CD4-positive, alpha-beta T cell treated with Interleukin-10 for 1 hour (primary cell): Measurements from ENCODE around the gene SLC4A11.
"Not testable (repeated sequence)": the region's sequence is repeated elsewhere in the genome, so short reads cannot be mapped to it uniquely, and the experiment has no call there.

ENCODE experiments used
- DNase-seq: peaks from one replicate; pipeline ENCODE4 v3.0.0-alpha.2; 2020

Gene SLC4A11

DNA sequence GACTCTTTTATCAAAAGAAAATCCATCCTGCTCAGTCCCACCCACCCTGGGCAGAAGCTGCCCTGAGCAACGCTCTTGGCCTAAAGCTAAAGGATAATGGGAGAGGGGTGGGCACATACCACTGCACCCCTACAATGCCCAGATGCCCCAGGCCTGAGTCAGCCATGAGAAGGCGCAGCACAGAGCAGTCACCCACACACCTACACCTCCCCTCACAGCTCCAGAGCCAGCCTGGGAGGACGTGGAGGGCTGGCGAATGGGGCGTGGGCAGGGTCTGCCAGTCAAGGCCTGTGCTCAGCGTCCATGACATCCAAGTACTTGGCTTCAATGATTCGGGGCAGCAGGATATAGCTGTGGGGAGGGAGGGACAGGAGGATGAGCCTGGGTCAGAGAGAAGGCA lies 11.5 kb downstream of the SLC4A11 start:
- no peak for DNase-seq

DNA sequence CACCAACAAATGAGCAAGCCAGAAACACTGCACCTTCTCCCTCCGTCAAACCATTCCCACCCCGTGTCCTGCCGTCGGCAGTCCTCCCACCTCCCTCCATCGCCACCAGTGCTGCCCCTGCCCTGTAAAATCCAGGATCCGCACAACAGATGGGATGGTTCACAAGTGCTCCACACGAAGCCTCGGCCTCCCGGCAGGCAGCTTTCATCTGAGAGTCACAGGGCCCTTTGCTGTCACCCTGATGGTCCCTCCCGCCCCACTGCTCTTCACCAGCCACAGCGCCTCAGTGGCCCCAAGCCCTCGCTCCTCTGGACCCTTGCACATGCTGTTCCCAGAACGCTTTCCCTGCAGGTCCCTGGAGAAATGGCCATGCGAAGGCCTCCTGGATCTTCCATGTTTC lies 12.1 kb downstream of the SLC4A11 start:
- no peak for DNase-seq

DNA sequence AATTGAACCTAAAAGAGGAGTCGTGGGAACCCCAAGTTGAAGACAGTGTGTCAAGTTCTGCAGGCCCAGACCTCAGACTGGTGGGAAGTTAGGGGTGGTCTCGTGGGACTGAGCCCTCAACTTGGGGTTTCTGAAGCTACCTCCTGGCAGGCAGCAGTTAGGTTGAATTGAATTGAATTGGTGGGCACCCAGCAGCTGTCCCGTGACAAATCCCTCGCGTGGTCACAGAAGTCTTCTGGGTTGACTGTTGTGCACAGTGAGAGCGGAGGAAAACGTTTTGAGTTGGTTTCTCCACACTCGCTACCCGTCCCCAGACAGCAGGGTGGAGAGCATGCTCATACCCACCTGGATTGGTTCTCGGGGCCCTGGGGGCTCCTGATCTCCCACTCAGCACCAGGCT lies 12.9 kb downstream of the SLC4A11 start:
- no peak for DNase-seq

DNA sequence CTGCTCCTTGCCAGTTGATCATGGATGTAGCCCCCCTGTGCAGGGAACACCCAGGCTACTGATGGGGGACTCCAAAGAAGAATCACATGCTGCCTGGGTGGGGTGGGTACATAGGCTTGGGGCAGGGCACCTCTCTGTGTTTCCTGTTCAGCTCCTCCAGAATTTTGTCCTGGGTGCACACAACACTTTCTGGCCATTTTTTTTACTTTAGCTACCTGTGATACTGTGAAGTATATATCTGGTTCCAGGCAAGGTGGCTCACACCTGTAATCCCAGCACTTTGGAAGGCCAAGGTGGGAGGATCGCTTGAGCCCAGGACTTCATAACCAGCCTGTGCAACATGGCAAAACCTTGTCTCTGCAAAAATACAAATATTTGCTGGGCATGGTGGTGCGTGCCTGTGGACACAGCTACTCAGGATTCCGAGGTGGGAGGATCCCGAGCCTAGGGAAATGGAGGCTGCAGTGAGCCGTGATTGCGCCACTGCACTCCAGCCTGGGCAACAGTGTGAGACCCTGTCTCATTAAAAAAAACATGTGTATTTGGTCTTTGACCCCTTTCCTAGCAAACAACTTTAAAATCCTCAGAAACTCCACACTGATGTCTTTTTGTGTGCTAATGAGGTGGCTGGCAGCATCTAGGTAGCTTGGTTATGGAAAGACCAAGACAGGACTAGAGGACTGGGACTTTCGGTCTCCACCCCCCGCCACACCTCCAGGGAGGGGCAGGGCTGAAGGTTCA lies 14.1 kb downstream of the SLC4A11 start:
- DNase-seq, result no peak

DNA sequence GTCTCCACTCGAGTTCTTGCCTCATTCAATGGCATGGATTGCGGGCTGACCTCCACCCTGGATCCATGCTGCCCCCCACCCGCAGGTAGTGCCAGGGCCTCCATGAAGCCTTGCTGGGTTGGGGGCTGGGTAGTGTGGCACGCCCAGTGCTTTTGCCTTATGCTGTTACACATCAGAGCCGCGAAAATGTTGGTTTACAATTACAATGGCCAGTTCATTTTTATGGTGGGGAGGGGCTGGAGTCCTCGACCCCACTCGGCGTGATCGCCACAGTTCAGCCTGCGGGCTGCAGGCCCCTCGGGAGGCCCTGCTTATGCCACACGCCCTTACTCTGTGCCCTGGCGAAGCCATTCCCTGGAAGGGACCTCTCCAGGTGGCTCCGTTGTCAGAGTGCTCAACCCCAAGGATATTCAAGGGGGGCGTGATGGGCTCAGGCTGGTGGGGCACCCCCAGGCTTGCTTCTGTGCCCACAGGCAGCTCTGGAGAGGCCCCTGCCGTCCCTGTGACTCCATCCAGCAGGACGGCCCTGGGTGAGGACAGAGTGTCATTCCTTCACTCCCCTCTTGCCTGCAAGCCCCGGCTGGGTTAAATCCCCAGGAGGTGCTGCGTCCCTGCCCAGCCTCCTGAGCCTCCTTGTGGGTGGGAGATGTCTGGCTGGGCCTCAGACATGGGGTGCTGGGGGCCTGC lies 14.9 kb downstream of the SLC4A11 start:
- no peak for DNase-seq

DNA sequence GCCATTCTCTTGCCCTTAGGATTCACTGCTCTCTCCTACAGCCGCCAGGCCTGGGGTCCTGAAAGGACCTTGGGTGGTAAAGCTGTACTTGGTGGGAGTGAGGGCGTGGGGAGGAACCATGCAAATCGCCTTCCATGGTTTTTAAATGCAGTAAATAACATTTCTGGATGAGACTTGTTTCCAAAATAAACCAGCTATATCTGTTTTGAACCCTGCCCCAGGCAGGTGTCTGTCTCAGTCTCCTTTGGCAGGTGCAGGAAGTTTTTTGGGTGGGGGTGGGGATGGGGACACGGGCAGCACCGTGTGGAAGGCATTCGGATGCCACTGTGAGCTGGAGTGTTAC lies 15.4 kb downstream of the SLC4A11 start:
- no peak for DNase-seq

DNA sequence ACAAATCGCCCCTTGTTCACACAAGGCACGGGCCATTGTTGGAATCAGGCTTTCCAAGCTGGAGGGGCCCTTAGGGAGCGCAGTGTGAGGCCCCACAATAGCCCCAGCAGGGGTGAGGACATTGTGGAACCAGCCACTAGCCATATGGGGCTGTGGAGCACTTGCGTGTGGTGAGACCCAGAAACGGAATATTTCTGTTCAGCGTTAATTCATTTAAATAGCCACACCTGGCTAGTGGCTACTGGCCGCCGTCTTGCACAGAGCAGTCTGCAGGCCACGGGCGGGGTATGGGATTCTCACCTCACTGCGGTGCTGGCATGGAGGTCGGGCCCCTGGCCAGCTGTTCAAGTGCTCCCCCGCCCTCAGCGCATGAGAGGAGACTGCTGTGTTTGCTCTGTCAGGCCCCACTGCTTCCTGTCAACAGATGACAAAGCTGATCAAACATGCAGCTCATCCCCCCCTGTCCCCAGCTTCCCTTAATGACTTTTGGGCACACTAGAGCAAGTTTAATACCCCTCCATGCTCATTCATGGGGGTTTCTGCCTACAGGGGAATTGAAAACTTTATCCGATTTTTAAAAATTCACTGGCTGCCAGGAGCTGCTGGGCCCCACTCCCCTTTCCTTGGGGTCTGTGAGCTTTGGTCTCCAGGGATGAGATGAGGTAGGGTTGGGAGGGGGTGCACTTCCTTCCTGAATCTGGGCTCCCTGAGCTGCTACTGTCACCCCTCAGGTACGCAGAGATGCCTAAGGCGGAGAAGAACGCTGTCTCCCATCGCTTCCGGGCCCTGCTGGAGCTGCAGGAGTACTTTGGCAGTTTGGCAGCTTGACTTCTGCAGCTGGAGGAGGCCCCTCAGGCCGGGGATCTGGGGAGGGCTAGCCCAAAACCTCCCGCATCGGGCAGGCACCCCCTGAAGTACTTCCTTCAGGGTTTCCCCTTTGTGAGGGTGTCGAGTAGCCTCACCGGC lies 16.1 kb downstream of the SLC4A11 start:
- DNase-seq, result peak; percentile 16

DNA sequence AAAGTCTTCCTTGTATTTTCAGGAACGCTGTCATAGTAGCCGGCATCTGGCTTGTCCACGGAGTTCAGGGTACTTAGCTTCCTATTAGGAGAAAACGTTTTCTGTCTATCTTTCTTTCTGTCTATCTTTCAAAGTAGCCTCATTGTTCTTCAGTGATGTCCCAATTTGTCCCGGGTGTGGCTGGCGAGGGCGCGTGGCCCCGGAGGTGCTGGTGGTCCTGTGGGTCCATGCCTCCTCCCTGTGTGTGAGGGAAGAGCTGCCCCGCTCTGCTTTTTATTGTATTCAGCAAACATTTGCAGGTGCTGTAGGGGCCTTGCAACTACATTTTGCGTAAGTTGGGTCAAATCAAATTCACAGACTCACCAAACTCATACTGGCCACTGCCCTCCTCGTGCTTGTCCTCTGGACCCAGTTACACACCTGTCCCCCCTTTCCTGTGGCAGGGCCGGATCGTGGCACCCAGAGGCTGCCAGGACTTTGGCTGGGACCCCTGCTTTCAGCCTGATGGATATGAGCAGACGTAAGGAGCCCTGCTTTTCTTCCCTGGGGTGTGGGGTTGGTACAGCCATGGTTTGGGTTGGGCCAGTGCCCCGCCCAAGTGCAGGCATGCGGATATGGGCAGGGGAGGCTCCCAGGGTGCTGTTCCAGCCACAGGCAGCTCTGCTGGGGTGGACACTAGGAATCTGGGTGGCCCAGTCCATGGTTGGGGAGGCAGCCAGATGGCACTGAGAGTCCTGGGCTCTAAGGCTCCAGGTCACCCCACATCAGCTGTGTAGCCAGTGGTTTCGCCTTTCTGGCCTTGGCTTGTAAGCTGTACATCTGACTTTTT lies 17.4 kb downstream of the SLC4A11 start:
- no peak for DNase-seq

DNA sequence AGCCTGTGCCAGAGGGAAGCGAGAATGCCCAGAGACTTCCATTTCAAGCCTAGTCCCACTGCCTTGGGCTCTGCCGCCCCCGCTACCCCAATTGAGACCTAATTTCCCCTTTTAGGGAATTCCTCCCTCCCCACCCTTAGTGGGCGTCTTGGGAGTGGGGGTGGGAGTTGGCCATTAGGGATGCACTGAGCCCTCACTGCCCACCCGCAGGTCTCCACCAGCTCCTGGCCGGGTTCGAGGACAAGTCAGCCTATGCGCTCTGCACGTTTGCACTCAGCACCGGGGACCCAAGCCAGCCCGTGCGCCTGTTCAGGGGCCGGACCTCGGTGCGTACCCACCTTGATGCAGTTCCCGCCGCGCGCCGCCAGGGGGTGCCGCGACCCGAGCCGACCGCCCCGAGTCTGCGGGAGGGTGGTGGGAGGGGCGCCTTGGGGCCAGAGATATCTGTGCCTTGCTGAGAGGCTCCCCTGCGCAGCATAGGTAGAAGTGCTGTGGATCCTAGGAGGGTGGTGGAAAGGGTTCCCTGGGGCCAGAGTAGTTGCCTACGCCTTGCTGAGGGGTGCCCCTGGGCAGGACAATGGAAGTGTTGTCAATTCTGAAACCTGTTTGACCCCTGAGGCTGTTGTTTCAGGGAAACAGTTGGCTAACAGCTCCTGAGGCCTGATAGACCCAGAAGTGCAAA lies 20.5 kb downstream of the SLC4A11 start:
- peak; percentile 77 for DNase-seq

DNA sequence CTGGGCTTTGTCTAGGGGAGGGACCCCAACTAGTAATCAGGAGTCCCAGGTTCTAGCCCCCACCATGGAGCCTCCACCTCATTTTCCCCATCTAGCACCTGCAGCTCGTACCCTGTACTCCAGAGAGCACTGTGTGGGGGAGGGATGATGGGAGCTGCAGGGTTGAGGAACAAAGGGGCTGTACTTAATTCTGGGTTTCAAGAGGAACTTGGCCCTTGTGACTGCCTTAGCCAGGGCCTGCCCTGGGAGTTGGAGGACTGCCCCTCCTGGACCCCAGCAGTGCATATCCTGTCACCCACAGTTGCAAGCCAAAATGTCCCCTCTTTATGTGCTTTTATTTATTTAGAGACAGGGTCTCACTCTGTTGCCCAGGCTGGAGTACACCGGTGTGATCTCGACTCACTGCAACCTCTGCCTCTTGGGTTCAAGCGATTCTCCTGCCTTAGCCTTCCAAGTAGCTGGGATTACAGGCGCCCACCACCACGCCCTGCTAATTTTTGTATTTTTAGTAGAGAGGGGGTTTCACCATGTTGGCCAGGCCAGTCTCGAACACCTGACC lies 23.6 kb downstream of the SLC4A11 start:
- DNase-seq, result not testable (repeated sequence)

DNA sequence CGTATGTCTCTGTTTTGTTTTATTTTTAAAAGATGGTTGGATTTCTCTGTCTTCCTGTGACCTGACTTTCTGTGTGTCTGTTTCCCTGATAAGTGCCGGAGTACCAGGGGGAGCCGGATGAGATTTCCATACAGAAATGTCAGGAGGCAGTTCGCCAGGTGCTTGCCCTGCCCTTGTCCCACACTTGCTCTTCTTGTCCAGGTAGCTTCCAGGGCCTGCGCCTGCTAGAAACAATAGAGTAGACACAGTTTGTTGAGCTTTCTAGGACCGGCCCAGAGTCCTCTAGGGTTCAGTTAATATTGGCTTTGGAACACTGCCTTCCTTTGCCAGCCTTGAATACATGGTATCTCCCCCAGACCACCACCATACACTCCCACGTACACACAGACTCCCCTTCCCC lies 25.8 kb downstream of the SLC4A11 start:
- DNase-seq, result no peak

DNA sequence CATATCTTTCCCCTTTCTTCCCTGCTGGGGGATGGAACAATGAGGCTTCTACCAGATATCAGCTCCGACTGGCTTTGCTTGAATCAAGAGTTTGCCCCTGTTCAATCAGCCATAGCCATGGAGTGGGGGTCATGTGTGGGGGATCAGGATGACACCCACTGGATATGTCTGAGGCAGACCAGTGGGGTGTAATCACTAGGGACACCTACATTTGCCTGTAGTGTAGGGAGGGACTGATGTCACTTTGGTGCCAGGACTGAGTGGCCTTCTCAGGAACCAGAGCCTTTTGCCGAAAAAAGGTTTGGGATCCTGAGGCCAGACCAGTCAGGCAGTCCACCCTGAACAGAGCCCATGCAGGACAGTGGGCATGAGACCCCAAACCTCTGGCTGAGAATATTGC lies 28.6 kb downstream of the SLC4A11 start:
- no peak for DNase-seq

DNA sequence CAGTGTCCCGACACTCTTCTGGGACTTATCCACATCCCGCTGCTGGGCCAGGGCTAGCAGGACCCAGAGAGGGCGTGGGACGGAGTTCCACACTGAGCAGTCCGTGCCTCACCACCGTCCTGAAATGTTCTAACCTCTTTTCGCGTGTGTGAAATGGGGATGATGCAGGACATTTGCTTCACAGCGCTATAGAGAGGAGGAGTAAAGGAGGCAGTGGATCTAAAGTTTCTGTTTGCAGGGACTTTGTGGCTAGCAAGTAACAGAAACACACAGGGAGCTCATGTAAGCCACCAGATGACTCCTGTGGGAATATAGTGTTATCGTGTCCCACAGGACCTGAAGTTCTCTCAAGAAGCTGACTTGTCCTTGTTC lies 29.1 kb downstream of the SLC4A11 start:
- no peak for DNase-seq

DNA sequence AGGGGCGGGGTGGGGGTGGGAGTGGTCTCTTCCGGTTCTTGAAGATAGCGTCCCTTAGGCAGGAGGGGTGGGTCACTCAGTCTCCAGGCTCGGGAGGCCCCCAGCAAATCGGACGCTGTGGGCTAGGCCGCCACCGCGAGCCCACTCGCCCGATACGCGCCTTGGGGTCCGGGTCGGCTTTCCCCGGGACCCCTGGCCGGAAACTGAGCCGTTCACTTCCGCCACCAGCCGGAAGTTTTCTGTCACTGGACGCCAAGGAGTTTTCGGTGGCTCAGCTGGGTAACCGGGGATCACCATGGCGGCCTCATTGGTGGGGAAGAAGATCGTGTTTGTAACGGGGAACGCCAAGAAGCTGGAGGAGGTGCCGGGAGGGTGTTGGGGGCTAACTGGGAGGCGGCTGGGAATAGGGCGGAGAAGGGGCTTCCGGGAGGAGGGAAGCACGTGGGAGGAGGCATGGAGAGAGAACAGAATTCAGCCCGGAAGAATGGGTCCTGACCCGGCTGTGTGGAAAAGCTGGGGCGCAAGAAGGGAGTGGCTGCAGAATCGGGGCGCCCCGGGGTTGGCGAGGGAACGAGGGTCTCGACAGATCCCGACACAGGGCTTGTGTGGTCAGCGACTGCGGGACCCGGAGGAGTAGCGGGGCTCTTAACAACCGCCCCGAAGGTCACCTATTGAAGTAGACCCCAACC lies 29.6 kb downstream of the SLC4A11 start, which contains the start of gene ITPA:
ITPA (plus strand) TSS at position 242 of the 689 bp plus-strand sequence; CDS start at position 296, 54 bp downstream.
- peak; percentile 69 for DNase-seq

DNA sequence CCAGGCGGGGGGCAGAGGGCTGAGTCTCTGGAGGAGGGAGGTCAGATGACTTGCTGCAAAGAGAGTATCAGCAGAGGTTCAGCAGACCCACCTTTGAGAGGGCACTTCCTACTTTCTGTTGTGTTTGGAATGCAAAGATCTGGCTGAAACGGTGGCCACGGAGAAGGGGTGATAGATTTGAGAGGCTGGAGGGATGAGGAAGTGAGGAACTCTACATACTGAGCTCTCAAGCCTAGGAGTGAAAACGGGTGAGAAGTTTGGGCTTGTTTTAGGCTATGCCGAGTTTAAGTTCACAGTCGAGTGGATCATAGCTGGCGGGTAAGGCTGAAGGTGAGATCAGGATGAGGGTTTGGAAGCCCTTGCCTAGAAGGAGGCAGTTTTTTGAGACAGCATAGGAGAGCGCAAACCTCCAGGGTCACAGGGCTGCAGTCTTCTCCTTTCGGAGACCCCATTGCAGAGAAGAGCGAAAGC lies 30.2 kb downstream of the SLC4A11 start:
- no peak for DNase-seq

DNA sequence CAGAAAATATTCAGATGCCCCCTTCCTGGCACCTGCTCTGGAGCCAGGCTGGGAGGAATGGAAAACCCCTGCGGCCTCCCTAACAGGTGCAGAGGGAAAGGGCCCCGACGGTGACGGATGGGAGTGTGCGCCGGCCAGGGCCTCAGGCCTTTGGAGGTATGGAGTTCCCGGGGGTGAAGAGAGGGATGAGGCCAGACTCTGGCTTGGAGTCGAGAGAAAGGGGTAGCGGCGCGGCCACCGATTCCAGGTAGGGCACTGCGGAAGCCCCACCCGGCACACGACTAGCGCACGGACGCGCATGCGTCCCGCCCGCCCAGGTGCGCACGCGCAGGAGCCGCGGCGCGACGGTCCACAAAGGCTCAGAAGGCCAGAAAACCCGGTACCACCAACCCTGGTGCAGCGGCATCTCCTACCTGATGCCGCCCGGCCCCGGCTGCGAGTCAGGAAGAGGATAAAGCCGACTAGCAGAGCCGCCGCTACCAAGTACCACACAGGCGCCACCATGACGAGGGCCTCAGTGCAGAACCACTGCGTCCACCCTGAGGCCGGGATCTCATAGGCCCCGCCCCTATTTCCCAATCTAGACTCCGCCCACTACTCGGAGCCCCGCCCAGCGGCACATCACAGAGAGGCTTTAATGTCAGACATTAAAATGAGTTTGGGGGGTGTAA lies 34.7 kb downstream of the SLC4A11 start, which contains the start of gene DDRGK1:
DDRGK1 (minus strand) TSS at position 559 of the 671 bp plus-strand sequence; CDS start at position 504, 55 bp downstream.
- peak; percentile 93 for DNase-seq

DNA sequence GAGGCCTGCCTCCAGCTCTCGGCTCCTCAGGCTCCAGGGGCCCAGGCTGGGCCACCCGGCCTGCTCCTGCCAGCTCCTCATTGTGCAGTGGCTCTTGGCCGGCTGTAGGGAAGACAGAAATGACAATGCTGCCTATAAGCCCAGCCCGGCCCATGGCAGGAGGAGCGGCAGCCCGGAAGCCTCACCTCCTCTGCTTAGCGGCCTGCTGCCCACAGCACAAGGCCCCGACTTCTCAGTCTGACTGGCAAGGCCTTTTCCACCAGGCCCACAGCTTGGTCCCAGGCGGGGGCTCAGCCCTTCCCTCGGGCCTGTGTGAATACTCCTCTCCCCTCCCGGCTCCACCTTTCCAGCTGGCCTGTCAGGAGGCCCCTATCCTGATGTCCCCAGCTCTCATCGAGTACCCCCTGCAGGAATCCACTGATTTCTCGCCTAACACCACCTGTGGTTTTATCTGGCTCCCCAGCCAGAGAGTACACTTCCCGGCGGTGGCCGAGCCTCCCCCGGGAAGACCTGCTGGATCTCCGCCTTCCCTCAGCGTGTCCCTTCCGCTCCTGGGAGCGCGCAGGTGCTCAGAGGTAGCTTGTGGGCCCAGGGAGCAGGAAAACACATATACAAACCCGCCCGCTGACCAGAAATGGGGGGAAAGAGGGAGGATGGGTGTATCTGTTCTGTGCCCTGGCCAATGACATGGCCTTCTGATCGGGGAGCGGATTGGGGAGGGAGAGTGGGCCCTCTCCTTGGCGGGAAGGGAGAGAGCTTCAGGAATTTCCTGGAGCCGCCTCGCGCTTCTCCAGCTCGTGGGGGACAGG lies 35.5 kb downstream of the SLC4A11 start:
- peak; percentile 34 for DNase-seq

DNA sequence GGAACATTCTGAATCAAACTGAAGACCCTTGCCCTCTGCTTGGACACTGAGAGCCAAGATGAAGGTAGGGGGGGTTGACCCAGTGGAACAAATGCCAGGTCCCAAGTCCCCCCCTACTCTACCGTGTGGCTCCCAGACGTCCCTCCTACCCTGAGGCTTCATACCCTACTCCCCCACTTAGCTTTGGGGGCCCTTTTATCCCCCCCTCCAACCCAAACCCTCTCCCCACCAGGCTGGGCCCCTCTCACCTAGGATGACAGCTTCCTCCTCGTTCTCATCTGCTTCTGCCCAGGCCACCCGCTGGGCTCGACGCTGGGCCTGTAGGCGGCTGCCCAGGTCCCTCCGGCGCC lies 36.0 kb downstream of the SLC4A11 start:
- no peak for DNase-seq
